Adipocyte (in vitro differentiated cells): Measurements from ENCODE around the gene SYNRG.
A peak's percentile ranks its signal among the peaks of the same experiment; 100 is the strongest.

Experiments
- DNase-seq: peaks from one replicate; pipeline ENCODE4 v3.0.0-alpha.2; 2015; ENCODE audit warnings: low read depth
- H3K27me3 ChIP-seq: replicated peaks from 2 replicates; pipeline ENCODE4 v1.7.0; 2013; ENCODE audit warnings: mild to moderate bottlenecking, low read length, moderate library complexity; ENCODE audit not compliant: control insufficient read depth, insufficient read depth
- H3K36me3 ChIP-seq: 2 replicates; pipeline ENCODE4 v1.7.0; 2013; ENCODE audit warnings: low read length, mild to moderate bottlenecking, moderate library complexity; ENCODE audit not compliant: control insufficient read depth, insufficient read depth, severe bottlenecking
- H3K4me1 ChIP-seq: 2 replicates; pipeline ENCODE4 v1.7.0; 2013; ENCODE audit warnings: mild to moderate bottlenecking, low read length, moderate library complexity; ENCODE audit not compliant: control insufficient read depth, insufficient read depth
- H3K4me3 ChIP-seq: 2 replicates; pipeline ENCODE4 v1.7.0; 2013; ENCODE audit warnings: mild to moderate bottlenecking, low read length, moderate library complexity
- H3K9ac ChIP-seq: 2 replicates; pipeline ENCODE4 v1.7.0; 2013; ENCODE audit warnings: mild to moderate bottlenecking, low read length, moderate library complexity
- H3K9me3 ChIP-seq: 2 replicates; pipeline ENCODE4 v1.7.0; 2013; ENCODE audit warnings: mild to moderate bottlenecking, low read length, moderate library complexity; ENCODE audit not compliant: control insufficient read depth

Gene SYNRG

GRCh38 chr17:37485938-37486570, 123.2 kb downstream of the SYNRG start:
- no peaks in the 10 kb centered on the region for H3K36me3 ChIP-seq
- H3K4me3 ChIP-seq = no peak overlapping the region
- H3K9ac ChIP-seq = peak overlapping the region; percentile 7
- H3K27me3 ChIP-seq = no peaks in the 10 kb centered on the region
- peak; percentile 74 for DNase-seq
- H3K9me3 ChIP-seq = no peaks in the 10 kb centered on the region
- peaks cover 62% of the 10 kb centered on the region for H3K4me1 ChIP-seq

GRCh38 chr17:37483311-37484039, 125.7 kb downstream of the SYNRG start:
- H3K9me3 ChIP-seq = no peaks in the 10 kb centered on the region
- H3K4me1 ChIP-seq = peaks cover 78% of the 10 kb centered on the region
- DNase-seq = peak; percentile 77
- H3K9ac ChIP-seq = no peak overlapping the region
- H3K27me3 ChIP-seq = no peaks in the 10 kb centered on the region
- H3K4me3 ChIP-seq = no peak overlapping the region
- no peaks in the 10 kb centered on the region for H3K36me3 ChIP-seq

- Histone ChIP-seq H3K9me3 (no peaks in the 10 kb centered on the region), H3K27me3 (no peaks in the 10 kb centered on the region), H3K9ac (peak overlapping the region; percentile 48), H3K4me1 (peaks cover 83% of the 10 kb centered on the region), H3K4me3 (no peak overlapping the region), H3K36me3 (no peaks in the 10 kb centered on the region)
- no peak for DNase-seq
These were observed 128.1 kb downstream of the SYNRG start for GRCh38 chr17:37481001-37481665.

GRCh38 chr17:37480427-37480826, 128.8 kb downstream of the SYNRG start:
- peaks cover 4% of the 10 kb centered on the region for H3K36me3 ChIP-seq
- H3K27me3 ChIP-seq = no peaks in the 10 kb centered on the region
- peaks cover 83% of the 10 kb centered on the region for H3K4me1 ChIP-seq
- H3K9me3 ChIP-seq = no peaks in the 10 kb centered on the region
- H3K4me3 ChIP-seq = no peak overlapping the region
- DNase-seq = no peak
- H3K9ac ChIP-seq = peak overlapping the region; percentile 21

- peaks cover 11% of the 10 kb centered on the region for H3K36me3 ChIP-seq
- H3K9me3 ChIP-seq = no peaks in the 10 kb centered on the region
- no peak for DNase-seq
- peak overlapping the region; percentile 59 for H3K4me3 ChIP-seq
- H3K27me3 ChIP-seq = no peaks in the 10 kb centered on the region
- H3K9ac ChIP-seq = peak overlapping the region; percentile 80
- H3K4me1 ChIP-seq = peaks cover 83% of the 10 kb centered on the region
These were observed 130.2 kb downstream of the SYNRG start for GRCh38 chr17:37479025-37479424.

GRCh38 chr17:37478187-37478586, 131.0 kb downstream of the SYNRG start:
- H3K27me3 ChIP-seq = no peaks in the 10 kb centered on the region
- no peaks in the 10 kb centered on the region for H3K9me3 ChIP-seq
- H3K36me3 ChIP-seq = peaks cover 20% of the 10 kb centered on the region
- H3K4me1 ChIP-seq = peaks cover 75% of the 10 kb centered on the region
- peak overlapping the region; percentile 59 for H3K4me3 ChIP-seq
- peak; percentile 80 for DNase-seq
- H3K9ac ChIP-seq = peak overlapping the region; percentile 80

GRCh38 chr17:37476431-37477120, 132.6 kb downstream of the SYNRG start:
- H3K9me3 ChIP-seq = no peaks in the 10 kb centered on the region
- DNase-seq = peak; percentile 35
- H3K36me3 ChIP-seq = peaks cover 31% of the 10 kb centered on the region
- H3K4me3 ChIP-seq = peak overlapping the region; percentile 24
- peak overlapping the region; percentile 80 for H3K9ac ChIP-seq
- H3K27me3 ChIP-seq = no peaks in the 10 kb centered on the region
- peaks cover 61% of the 10 kb centered on the region for H3K4me1 ChIP-seq

- no peaks in the 10 kb centered on the region for H3K9me3 ChIP-seq
- no peak for DNase-seq
- peak overlapping the region; percentile 28 for H3K4me3 ChIP-seq
- peak overlapping the region; percentile 80 for H3K9ac ChIP-seq
- peaks cover 54% of the 10 kb centered on the region for H3K4me1 ChIP-seq
- peaks cover 36% of the 10 kb centered on the region for H3K36me3 ChIP-seq
- H3K27me3 ChIP-seq = no peaks in the 10 kb centered on the region
These were observed 133.3 kb downstream of the SYNRG start for GRCh38 chr17:37475731-37476420.

- no peak overlapping the region for H3K4me3 ChIP-seq
- H3K9ac ChIP-seq = no peak overlapping the region
- no peaks in the 10 kb centered on the region for H3K9me3 ChIP-seq
- H3K4me1 ChIP-seq = no peaks in the 10 kb centered on the region
- H3K36me3 ChIP-seq = peaks cover 74% of the 10 kb centered on the region
- DNase-seq = no peak
- no peaks in the 10 kb centered on the region for H3K27me3 ChIP-seq
These were observed 139.0 kb downstream of the SYNRG start for GRCh38 chr17:37470181-37470580.

- Histone ChIP-seq H3K9me3 (no peaks in the 10 kb centered on the region), H3K9ac (no peak overlapping the region), H3K36me3 (peaks cover 63% of the 10 kb centered on the region), H3K4me3 (no peak overlapping the region), H3K27me3 (no peaks in the 10 kb centered on the region), H3K4me1 (no peaks in the 10 kb centered on the region)
- DNase-seq = no peak
These were observed 142.7 kb downstream of the SYNRG start for GRCh38 chr17:37466471-37466870.
